HG02981 (cell line): ENCODE results near the gene SHROOM4.

Source experiments
- ATAC-seq: cut with Tn5 transposase; IDR thresholded peaks from one replicate; pipeline ENCODE4 v1.9.1; 2021; ENCODE audit warnings: mild to moderate bottlenecking, moderate library complexity; ENCODE audit not compliant: unreplicated experiment

SHROOM4 gene

GRCh38 chrX:50627696-50628095 lies 186.3 kb downstream of the SHROOM4 start:
- no peak for ATAC-seq

GRCh38 chrX:50626432-50626831 lies 187.6 kb downstream of the SHROOM4 start:
- no peak for ATAC-seq

GRCh38 chrX:50622751-50623150 lies 191.2 kb downstream of the SHROOM4 start:
- no peak for ATAC-seq

- no peak for ATAC-seq
Observed at GRCh38 chrX:50618788-50619558, 195.0 kb downstream of the SHROOM4 start.

GRCh38 chrX:50617183-50617582 lies 196.8 kb downstream of the SHROOM4 start:
- ATAC-seq: no peak

- no peak for ATAC-seq
Observed at GRCh38 chrX:50615570-50616158, 198.3 kb downstream of the SHROOM4 start.

GRCh38 chrX:50614460-50614859 lies 199.5 kb downstream of the SHROOM4 start:
- no peak for ATAC-seq

GRCh38 chrX:50613846-50614245 lies 200.1 kb downstream of the SHROOM4 start:
- ATAC-seq: no peak

- no peak for ATAC-seq
Observed at GRCh38 chrX:50609796-50610195, 204.2 kb downstream of the SHROOM4 start.

- no peak for ATAC-seq
Observed at GRCh38 chrX:50606300-50606950, 207.6 kb downstream of the SHROOM4 start.

- no peak for ATAC-seq
Observed at GRCh38 chrX:50596056-50596455, 217.9 kb downstream of the SHROOM4 start.

GRCh38 chrX:50594788-50595187 lies 219.2 kb downstream of the SHROOM4 start:
- no peak for ATAC-seq

- no peak for ATAC-seq
Observed at GRCh38 chrX:50586980-50587379, 227.0 kb downstream of the SHROOM4 start.

- ATAC-seq: no peak
Observed at GRCh38 chrX:50586407-50586806, 227.6 kb downstream of the SHROOM4 start.

- ATAC-seq: no peak
Observed at GRCh38 chrX:50581405-50581804, 232.6 kb downstream of the SHROOM4 start.

GRCh38 chrX:50579955-50580354 lies 234.0 kb downstream of the SHROOM4 start:
- ATAC-seq: no peak

GRCh38 chrX:50577326-50577725 lies 236.7 kb downstream of the SHROOM4 start:
- no peak for ATAC-seq

GRCh38 chrX:50567636-50568035 lies 246.4 kb downstream of the SHROOM4 start:
- no peak for ATAC-seq

GRCh38 chrX:50565718-50566117 lies 248.3 kb downstream of the SHROOM4 start:
- no peak for ATAC-seq
